Measurements from ENCODE around the gene NODAL. TPM values are rescaled to one million over a fixed set of nuclear protein-coding genes. Genes with fewer than 3 reads are reported as not detected.

The NODAL gene
- total and polyA plus RNA-seq, 2 of the 4 experiments (the other 2 are of a cell fraction): not detected

GRCh38 chr10:70432561-70433263 is 8.8 kb downstream of the NODAL start:
- peaks cover 17% of the 10 kb centered on the region for H3K36me3 ChIP-seq (ENCODE audit: control insufficient read depth, insufficient read depth, low read length)
- ATAC-seq (ENCODE audit: low read depth): no peak
- H3K14ac ChIP-seq (replicated peaks; ENCODE audit: low read depth, low read length): no peak overlapping the region
- no peak for TF ChIP-seq RAD21 (IDR thresholded peaks at IDR 0.05; ENCODE audit: low read length)
- TF ChIP-seq CEBPB (IDR thresholded peaks at IDR 0.05; ENCODE audit: low read depth, low read length): no peak
- H4K5ac ChIP-seq (ENCODE audit: low read depth, low read length): no peak overlapping the region
- no peak overlapping the region for H2AK5ac ChIP-seq (ENCODE audit: low read depth, low read length)
- DNase-seq: no peak
- H3K27ac ChIP-seq (ENCODE audit: insufficient read depth, low read length): no peak overlapping the region
- CTCF ChIA-PET: no interaction called here
- H3K4me2 ChIP-seq (ENCODE audit: low read depth, low read length): no peak overlapping the region
- H2AK9ac ChIP-seq (replicated peaks; ENCODE audit: low read depth, low read length, poor library complexity): no peak overlapping the region
- no peak overlapping the region for H3K4me3 ChIP-seq (ENCODE audit: insufficient read depth, low read depth, low read length)
- H2BK15ac ChIP-seq (ENCODE audit: low read depth, low read length): no peak overlapping the region
- H3K23ac ChIP-seq (ENCODE audit: low read depth, low read length): no peak overlapping the region
- 100% methylated on average over 1 of the region's 6 CpGs; no CpG with 5 or more reads in 1 of the 2 experiments for WGBS, 2 experiments (ENCODE audit: extremely low coverage in 2 of 2, insufficient read length in 1 of 2)
- no TSS peak for BruUV-seq (replicated peaks)
- H2BK20ac ChIP-seq (ENCODE audit: low read depth, low read length): no peak overlapping the region
- no peak overlapping the region for H2BK5ac ChIP-seq (ENCODE audit: low read depth, low read length, poor library complexity, severe bottlenecking)
- H3K27me3 ChIP-seq (ENCODE audit: control insufficient read depth, insufficient read depth, low read length): no peaks in the 10 kb centered on the region; the same call in 1 of the 2 replicates
- H3K9me1 ChIP-seq (ENCODE audit: insufficient read depth, low read length): peaks cover 12% of the 10 kb centered on the region
- no peaks in the 10 kb centered on the region for H3K9me3 ChIP-seq (ENCODE audit: control insufficient read depth, insufficient read depth, low read length)
- H4K91ac ChIP-seq (ENCODE audit: insufficient read depth, low read depth, low read length): no peak overlapping the region
- H4K20me1 ChIP-seq (ENCODE audit: insufficient read depth, low read length): peaks cover 16% of the 10 kb centered on the region
- no peak overlapping the region for H4K8ac ChIP-seq (ENCODE audit: low read depth in 2 of 2, low read length in 2 of 2)
- H3K4ac ChIP-seq (ENCODE audit: low read depth, low read length): no peak overlapping the region
- no peak overlapping the region for H3K18ac ChIP-seq (ENCODE audit: low read depth, low read length)
- in situ Hi-C loops (cut with MboI; ENCODE audit: low sequenced_read_pairs) (no loop called here), intact Hi-C loops (cut with micrococcal nuclease) (no loop called here), dilution Hi-C loops (cut with HindIII; ENCODE audit: low sequenced_read_pairs, unreplicated experiment) (no loop called here)
- H2BK120ac ChIP-seq (ENCODE audit: low read depth, low read length): no peak overlapping the region
- H3K79me1 ChIP-seq (ENCODE audit: low read depth in 1 of 2, low read length in 2 of 2): peaks cover 0 to 12% of the 10 kb centered on the region in 2 experiments; a peak in 1 of 4 replicates
- no peak overlapping the region for H2AFZ ChIP-seq (replicated peaks; ENCODE audit: low read length, poor library complexity)
- POLR2A ChIA-PET (ENCODE audit: unreplicated experiment): no interaction called here
- no peak overlapping the region for H3K56ac ChIP-seq (ENCODE audit: extremely low read depth, insufficient read depth, low read length)
- H3K4me1 ChIP-seq (ENCODE audit: control insufficient read depth, insufficient read depth, low read length): peaks cover 10% of the 10 kb centered on the region
- no peak overlapping the region for H3K9ac ChIP-seq (ENCODE audit: low read depth, low read length)

All from IMR-90 (cell line).